ENCODE measurements around the gene GPD1.

Gene GPD1

DNA sequence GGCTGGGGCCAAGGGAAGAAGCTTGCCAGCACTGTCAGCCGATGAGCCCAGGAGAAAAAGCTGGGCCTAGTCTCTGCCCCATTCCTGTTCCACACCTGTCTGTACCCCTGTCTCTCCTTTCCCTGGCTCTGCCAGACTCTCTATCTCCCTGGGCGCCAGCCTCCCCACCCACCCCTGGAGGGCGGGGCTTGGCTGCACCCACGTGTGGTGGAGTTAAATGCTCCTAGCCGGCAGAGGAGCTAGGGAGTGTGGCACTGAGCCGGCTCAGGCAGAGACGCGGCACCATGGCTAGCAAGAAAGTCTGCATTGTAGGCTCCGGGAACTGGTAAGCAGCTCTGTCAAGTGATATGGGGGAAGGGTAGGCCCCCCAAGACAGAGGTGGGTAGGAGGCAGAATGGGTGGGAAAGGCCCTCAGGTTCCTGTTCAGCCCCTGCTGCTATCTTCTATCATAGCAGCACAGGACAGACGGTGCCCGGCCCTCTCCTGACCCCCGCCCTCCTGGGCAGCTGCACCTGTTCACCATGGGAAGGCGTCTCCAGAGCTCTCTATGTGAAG, at the start of gene GPD1:
Gene GPD1 (plus strand): TSS at position 242 of the 555 bp plus-strand sequence. CDS start 43 bp downstream, at position 285.
- DNase-seq, result no peak

DNA sequence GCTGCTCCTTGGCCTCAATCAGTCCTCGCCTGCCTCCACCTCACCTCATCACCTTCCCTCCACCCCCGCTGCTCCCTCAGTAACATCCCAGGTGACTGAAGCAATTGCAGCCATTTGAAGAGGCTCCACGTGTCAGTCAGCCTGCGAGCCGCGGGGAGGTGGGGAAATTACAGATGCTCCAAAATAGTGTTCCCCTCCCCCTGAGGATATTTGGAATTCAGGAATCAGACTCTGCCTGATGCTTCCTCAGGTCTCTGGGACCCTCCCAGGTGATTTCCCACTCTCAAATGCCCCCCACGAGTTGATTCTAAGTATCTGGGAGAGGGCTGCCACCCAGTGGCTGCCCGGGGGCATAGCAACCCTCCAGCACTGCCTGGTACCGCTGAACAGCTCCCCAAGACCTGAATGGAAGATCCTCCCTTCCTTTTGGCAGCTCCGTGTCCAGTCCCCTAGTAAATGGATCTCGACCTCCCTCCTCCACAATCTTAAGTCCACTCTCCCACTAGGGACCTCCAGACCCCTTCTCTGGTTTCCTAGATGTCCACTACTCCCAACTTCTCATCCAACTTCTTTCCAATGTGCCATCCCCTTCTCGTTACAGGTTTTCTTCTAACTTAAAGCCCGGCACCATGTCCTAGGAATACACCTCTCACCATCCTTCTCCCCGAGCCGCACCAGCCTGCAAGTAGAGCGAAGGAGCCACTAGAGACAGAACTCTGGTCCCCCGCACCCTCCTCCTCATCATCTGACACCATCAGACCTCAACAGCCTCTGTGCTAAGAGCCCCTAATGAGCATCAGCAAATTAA, 47.8 kb upstream of the GPD1 start:
- DNase-seq, result peak; percentile 60

DNA sequence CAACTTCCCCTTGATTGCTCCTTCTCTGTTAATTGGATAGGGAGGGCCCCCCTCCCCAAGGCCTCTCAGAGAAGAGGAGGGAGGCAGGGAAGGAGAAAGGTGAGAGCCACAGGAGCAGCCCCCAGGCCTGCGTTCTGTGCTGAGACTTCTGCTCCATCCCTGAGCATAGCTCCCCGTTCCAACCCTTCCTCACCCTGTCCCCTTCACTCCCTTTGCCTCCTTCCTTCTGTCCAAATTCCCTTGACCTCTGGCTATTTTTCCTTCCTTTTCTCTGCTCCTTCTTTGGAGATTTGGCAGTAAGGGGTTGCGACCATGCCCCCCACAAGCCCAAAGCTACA, 47.2 kb upstream of the GPD1 start:
- DNase-seq, result no peak

DNA sequence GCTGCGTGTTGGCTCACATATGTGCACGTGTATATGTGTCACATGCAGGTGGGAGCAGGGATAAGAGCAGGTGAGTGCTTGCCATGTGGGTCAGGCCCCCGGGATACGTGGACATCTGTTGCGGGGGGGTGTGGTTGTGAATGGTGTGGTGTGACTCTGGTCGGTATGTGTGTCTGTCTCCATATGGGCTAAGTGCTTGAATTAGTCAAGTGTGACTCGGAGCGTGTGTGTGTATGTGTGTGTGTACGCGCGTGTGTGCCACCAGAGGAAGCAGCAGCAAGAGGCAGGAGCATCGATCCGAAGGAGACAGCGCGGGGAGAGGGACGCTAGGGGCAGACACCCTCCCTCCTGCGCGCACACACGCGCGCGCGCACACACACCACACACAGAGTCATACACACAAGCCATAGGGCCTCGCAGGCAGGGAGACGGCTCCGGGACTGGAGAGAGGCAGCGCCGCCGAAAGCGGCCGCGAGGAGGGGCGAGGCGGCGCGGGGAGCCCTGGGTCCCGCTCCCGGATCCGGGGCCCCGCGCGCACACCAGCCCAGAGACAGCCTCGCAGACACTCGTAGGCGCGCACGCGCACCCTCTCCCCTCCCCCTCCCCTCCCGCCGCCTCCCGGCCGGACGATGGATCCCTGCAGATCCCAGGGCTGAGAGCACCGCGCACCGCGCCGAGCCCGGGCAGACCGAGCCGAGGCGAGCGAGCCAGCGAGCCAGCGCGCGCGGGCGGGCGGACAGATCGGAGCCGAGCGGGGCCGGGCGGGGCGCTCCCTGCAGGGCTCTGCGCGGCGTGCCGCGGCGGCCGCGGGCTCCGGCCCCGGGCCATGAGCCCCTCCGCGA, 46.6 kb upstream of the GPD1 start, which contains the start of gene ASIC1:
Gene ASIC1 (plus strand): TSS at position 597 of the 842 bp plus-strand sequence. CDS start 1,171 bp downstream, outside the sequence.
- DNase-seq, result peak; percentile 59

DNA sequence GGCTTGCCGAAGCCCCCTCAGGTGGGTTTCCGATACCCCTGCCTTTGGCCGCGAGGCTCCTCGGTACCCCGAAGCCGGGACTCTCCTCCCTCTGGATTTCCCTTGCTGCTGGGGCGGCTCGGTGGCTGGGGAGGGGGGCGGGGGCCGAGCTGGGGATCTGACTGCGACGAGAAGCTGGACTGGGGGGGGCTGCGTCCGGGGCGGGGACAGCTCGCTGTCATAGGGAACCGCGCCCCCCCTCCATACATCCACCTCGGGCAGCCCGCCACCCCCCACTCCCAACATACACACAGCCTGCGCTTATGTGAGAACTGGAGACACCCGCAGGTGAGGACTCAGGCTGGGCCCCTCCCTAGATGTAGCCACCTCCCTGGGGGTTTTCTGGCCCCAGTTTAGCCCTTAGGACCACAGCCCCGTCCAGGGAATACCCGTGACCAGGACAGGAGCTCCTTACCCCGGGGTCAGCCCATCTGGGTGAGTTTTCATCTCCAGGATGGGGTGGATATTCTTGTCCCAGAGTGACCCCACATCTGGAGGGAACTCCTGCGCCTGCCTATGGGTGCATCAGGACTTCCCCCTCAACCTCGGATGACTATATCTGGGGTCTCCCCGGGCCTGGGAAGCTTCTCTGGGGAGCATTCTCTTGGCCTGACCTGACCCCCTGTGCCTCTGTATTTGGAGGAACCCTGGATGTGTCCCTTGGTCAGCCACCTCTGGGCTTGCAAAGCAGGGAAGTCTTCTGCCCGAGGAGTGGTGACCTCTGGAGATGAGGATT, 45.7 kb upstream of the GPD1 start:
- DNase-seq, result no peak

DNA sequence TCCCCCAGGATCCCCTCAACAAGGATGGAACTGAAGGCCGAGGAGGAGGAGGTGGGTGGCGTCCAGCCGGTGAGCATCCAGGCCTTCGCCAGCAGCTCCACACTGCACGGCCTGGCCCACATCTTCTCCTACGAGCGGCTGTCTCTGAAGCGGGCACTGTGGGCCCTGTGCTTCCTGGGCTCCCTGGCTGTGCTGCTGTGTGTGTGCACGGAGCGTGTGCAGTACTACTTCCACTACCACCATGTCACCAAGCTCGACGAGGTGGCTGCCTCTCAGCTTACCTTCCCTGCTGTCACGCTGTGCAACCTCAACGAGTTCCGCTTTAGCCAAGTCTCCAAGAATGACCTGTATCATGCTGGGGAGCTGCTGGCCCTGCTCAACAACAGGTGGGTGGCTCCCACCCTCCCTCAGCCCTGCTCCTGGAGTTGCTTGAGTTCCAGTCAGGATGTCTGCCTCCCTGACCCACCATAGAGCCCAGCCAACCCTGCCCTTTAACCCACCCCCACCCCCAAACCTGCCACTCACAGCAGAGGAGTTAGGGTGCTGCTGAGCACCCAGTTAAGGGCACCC, 45.0 kb upstream of the GPD1 start:
- no peak for DNase-seq

DNA sequence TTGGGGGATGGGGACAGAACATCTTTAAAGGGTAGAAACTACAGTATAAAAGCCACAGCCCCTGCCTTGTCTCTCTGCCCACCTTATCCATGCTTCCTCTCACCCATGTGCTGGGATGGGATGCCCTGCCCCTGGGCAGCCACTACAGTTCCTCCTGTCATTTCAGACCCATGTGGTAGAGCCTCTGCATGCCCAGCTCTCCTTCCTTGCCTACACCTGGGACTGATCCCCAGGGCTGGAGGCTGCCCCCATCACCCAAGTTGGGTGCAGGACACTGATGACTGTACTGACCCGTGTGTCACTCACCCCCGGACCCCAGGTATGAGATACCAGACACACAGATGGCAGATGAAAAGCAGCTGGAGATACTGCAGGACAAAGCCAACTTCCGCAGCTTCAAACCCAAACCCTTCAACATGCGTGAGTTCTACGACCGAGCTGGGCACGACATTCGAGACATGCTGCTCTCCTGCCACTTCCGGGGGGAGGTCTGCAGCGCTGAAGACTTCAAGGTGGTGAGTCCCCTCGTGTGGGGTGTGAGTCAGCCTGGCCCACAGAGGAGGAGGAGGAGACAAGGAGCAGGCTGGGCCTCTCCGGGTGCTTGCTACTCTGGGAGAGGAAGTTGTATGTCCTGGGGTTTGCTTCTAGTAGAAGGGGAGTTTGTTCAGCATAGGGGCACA, 44.2 kb upstream of the GPD1 start:
- DNase-seq, result peak; percentile 37

DNA sequence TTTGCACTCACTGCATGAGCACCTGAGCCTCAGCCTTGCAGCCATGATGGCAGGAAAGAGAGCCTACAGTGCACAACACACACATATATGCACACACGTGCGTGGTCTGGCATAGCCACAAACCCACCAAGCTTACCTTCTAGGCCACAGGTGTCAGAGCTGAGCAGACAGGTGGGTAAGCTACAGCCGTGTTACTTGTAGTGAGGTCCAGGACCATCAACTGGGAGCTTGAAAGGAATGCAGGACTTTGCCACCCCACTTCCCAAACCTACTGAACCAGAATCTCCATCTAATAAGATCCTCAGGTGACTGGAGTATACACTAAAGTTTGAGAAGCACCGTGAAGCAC, 43.7 kb upstream of the GPD1 start:
- DNase-seq, result no peak

DNA sequence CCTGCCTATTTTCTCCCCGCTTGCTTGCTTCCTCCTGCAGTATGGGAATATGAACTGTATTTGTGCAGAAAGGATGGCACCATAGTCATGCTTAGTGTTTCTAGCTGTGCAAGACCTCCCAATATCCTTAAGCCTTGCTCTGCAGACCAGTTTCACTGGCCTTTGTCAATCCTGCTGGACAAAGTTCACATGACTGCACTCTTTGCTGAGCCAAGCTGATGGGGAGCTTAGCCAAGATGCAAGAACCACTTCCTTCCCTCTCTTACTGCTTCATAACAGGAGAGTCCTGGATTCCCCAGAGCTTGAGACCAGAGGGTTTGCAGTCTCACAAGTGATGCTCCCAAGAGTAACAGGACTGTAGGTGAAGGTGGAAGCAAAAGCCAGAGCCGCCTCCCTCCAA, 42.6 kb upstream of the GPD1 start:
- no peak for DNase-seq

DNA sequence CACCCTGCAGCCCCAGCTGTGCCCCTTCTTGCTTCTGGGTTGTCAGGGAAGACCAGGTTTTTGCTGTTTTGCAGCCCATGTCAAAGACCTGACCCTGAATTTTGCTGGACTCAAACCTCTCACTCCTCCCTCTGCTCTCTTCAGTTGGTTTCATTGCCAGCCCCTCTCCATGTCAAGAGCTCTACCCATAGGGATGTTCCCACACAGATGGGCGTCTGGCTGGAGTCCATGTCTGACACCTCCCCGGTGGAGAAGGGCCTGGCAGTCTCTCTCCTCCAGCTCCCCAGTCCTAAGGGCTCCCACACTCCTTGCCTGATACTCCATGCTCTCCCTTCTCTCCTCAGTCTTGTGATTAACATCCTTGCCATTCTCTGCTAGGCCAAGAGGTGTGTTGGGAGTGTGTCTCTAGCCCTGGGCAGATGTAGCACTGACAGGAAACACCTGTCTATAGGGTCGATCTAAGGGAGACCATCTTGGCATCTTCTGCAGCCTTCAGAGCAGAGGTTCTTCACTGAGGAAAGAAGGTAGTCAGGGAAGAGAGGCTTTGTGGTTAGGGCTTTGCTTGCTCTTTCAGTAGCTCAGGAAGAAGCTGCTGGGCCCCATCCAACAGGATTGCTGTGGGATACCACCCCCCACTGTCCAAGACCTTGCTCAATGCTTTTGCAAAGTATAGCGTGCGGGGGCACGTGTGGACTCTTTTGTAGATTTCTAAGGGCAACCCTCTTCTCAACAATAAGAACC, 41.7 kb upstream of the GPD1 start:
- no peak for DNase-seq

DNA sequence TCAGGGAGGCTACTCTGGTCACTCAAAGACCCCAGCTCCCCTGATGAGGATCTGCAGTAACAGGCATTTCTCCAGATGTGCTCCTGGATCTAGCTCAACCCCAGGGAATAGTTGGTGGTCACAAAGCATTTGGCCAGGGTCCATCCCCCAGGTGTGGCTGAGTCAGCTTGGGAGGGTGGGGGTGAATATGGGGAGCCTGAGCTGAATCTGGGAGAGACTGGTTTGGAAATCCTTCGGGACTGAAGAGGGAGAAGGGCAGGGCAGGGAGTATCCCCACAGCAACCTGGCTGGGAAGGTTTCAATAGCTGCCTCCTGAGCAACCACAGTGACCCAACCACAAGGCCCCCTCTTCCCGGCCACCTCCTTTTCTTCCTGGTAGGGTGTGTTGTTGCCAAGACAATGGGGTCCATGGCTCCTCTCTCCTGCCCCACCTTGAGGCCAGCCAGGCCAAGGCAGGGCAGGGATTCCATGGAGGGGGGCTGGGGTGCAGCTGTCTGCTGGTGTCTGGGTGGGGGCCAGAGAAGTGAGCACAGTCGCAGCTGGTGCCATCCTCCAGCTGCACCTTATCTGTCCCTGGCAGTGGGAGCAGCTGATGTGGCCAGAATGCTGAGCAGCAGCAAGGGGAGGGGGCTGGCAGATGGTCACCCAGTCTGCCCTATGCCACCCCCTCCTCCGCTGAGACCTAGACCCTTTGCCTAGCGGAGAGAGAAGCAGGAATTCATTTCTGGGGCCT, 40.9 kb upstream of the GPD1 start:
- no peak for DNase-seq

DNA sequence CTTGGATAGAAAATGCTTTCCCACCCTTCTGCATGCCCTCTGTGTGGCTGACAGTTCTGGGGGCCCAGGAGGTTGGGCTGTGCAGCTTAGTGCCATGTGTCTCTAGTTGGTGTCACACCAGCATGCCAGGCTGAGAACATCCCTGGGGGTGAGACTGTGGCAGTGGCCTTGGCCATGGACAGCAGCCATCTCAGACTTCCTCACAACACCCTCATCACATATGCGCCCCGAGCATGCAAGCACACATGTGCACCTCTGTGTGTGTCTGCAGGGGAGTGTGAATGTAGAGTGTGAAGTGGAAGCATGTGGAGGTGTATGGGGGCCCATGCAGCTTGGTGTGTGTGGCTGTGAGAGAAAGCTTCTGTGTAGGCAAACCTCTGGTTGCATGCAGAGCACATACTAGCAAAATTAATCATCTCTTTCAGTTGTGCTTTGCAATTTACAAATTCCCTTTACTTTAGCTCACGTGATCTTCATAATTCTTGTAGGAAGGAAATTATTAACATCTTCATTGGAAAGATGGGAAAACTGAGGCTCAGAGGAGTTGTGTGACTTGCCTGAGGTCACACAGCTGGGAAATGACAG, 38.0 kb upstream of the GPD1 start:
- no peak for DNase-seq

DNA sequence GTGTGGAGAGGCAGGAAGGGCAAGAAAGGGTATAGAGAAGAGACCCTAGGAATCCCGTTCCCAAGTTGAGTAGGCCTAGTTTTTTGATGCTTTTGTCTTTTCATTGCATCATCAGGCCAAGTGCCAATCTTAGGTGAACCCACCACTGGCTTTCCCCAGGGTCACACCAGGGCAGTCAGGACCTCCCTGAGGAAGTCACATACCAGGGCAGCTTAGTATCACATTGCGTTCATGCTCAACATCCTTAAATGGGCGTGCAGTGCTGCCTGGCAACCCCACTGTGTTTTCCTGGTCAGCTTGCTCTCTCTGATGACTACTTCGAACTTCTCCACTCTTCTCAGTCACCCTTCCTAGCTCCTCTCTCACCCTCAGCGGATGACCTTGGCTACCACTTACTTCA, 37.4 kb upstream of the GPD1 start:
- DNase-seq, result no peak

DNA sequence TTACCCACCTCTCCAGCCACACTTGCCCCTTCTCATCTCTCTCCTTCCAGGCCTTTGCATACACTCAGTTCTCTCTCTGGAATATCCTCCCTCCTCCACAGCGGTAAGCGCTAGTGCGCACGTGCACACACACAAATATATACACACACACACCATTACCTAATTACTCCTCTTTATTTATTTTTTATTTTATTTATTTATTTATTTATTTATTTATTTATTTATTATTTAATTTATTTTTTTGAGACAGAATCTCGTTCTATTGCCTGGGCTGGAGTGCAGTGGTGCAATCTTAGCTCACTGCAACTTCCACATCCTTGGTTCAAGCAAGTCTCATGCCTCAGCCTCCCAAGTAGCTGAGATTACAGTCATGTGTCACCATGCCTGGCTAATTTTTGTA, 34.7 kb upstream of the GPD1 start:
- no peak for DNase-seq

DNA sequence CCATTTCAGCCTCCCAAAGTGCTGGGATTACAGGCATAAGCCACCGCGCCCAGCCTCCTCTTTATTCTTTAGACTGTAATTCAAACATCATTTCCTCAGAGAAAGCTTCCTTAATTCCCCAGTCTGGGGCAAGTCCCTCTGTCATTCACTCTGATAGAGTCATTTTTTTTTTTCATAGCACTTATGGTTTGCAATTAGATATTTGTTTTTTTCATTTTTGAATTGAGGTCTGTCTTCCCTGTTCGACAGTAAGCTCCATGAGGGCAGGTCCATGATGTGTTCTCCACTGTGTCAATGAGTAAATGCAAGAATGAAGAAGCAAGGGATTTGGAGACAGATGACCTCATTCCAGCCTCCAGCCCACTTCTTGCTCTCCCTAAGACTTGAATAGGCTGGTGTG, 34.3 kb upstream of the GPD1 start:
- no peak for DNase-seq

DNA sequence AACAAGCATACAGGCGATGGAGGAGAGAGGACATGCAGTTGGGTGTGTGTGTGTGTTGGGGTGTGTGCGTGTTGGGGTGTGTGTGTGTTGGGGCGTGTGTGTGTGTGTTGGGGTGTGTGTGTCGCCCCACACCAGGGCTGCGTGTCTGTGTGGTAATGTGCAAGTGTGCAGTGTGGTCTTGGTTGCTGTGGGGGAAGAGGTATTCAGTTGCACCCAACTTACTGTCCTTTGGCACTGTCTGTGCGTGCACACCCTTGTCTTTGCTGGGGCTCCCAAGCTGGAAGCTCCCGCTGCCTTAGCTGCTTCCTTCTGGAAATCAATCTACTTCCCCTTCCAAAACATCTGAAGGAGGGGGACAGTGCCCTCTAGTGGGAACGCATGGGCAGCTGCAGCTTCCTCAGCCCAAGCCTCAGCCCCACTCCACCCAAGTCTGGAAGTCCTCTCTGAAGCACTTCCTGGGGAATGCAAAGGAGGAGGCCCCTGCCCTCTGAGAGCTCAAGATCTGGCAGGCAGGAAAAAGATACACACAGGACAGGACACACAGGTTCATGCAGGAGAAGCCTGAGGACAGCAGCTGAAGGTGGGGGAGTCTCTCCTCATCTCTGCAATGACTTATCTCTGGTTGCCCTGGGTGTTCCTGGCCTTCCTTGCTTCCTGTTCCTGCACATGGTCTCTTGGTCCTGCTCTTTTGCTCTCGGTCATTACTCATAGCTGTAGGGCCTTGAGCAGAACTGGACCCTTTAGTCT, 33.3 kb upstream of the GPD1 start:
- peak; percentile 61 for DNase-seq

DNA sequence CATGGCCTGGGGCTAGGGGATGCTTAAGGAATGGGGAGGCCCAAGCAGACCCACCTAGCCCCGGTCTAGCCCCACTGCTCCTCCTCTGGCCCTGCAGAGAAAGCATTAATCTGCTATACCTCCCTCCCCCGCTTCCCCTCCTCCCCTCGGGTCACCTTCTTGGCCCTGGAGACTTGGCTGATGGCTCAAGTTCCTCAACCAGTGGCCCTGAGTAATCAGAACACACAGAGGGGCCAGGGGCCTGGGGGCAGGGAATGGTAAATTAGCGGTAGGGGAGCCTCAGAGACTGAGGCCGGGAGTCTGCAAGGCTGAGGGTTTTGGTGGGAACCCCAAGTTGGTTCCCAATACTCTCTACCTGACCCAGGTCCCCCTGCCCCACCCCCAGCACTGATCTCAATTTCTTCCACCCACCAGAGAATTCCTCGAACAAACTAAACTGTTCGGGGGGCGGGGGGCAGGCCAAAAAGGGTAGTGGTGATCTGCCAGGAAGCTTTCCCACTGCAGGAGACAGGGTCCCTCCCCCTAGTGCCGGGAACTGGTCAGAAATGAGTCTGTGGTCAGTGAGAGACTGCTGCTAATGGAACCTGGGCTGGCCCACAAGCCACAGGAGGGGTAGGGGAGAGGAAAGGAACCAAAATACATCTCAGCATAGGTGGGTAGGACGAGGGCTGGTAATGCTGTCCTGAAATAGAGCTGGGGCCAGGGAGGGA, 31.5 kb upstream of the GPD1 start:
- no peak for DNase-seq

DNA sequence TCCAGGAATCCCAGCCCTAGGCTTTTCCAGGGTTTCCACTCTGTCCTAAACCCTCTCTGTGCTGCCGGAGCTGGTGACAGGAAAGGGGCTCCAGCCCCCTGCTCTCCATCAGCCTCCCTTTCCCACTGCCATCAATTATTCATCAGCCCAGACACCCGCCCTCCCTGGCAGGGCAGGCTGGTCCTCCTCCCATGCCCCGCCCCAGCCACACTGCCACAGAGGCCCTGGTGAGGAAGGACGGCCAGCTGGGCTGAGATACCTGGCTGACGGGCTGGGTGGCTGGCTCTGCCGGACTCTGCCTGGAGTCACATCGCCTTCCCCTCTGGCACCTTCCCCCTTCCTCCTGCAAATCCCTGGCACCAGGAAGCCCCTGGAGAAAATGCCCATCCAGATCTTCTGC, 30.6 kb upstream of the GPD1 start:
- DNase-seq, result no peak

DNA sequence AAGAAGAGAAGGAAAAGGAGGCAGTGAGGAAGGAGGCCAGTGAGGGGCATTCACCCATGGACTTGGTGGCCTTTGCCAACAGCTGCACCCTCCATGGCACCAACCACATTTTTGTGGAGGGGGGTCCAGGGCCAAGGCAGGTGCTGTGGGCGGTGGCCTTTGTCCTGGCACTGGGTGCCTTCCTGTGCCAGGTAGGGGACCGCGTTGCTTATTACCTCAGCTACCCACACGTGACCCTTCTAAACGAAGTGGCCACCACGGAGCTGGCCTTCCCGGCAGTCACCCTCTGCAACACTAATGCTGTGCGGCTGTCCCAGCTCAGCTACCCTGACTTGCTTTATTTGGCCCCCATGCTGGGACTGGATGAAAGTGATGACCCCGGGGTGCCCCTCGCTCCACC, 30.1 kb upstream of the GPD1 start:
- no peak for DNase-seq

Data from stimulated activated CD4-positive, alpha-beta T cell treated with anti-CD3 and anti-CD28 coated beads, Interleukin-12 subunit alpha, Interleukin-12 subunit beta, amount 100 ng/mL, for 4 hours (primary cell).